GM12878 (cell line): Measurements from ENCODE around the gene SBF2. TPM values are rescaled to one million over a fixed set of nuclear protein-coding genes. Genes with fewer than 3 reads are reported as not detected.

Experiments
- ATAC-seq: fragments of 200-7000 bp; cut with Tn5 transposase; 3 replicates; pipeline ENCODE4 v1.9.1; 2020; ENCODE audit warnings: mild to moderate bottlenecking, moderate library complexity
- BruUV-seq: library from RNA; stranded (reverse); fragments of 400-500 nt; replicated peaks from 2 replicates; lab custom pipeline; 2021; lab: Mats Ljungman, UMichigan
- CTCF ChIA-PET: fragments of 300-600 bp; sonication (Branson Sonifier 250); formaldehyde crosslinking; extraction: SDS; loops from one replicate; lab custom pipeline; 2021; ENCODE audit warnings: inconsistent platforms; lab: Yijun Ruan, JAX
- POLR2A ChIA-PET: fragments of 350-600 bp; formaldehyde crosslinking; extraction: SDS; loops from one replicate; lab custom pipeline; 2021; ENCODE audit warnings: inconsistent platforms; lab: Charles Lee
- RAD21 ChIA-PET: fragments of 300-600 bp; sonication (Branson Sonifier 250); formaldehyde crosslinking; loops from one replicate; lab custom pipeline; 2023; ENCODE audit warnings: antibody characterized with exemption; ENCODE audit not compliant: unreplicated experiment; lab: Charles Lee
- SMC1A ChIA-PET: fragments of 300-600 bp; sonication (Branson Sonifier 250); formaldehyde crosslinking; loops from one replicate; lab custom pipeline; 2023; ENCODE audit not compliant: unreplicated experiment, uncharacterized antibody; lab: Charles Lee
- DNase-seq: peaks from one replicate; pipeline ENCODE4 v3.0.0-alpha.2; 2011; ENCODE audit warnings: low read depth, low spot score
- FAIRE-seq: peaks from 3 replicates; lab custom pipeline; 2011; peaks lifted over from hg19 to GRCh38; lab: Jason Lieb, UNC
- H2AFZ ChIP-seq: 2 replicates; pipeline ENCODE4 v1.6.0; 2011; ENCODE audit warnings: low read depth, low read length, control low read depth; ENCODE audit not compliant: control insufficient read depth
- H3K27ac ChIP-seq: 2 replicates; pipeline ENCODE4 v1.5.1; 2011; ENCODE audit warnings: control low read depth; ENCODE audit not compliant: control insufficient read depth, insufficient read depth
- H3K27me3 ChIP-seq, 2 experiments: replicated peaks in 1 of 2; 2 replicates each; pipeline versions ENCODE4 v1.6.0 to v1.6.1; 2011; ENCODE audit warnings: low read length in 1 of 2; ENCODE audit not compliant: control insufficient read depth in 2 of 2, insufficient read depth in 2 of 2
- H3K36me3 ChIP-seq, 2 experiments: 2 replicates each; pipeline ENCODE4 v1.5.1; 2011; ENCODE audit warnings: low read length in 1 of 2; ENCODE audit not compliant: control insufficient read depth in 2 of 2, insufficient read depth in 2 of 2
- H3K4me1 ChIP-seq: 2 replicates; pipeline ENCODE4 v1.6.1; 2011; ENCODE audit warnings: mild to moderate bottlenecking, low read length, moderate library complexity, mixed read lengths; ENCODE audit not compliant: control insufficient read depth, insufficient read depth
- H3K4me2 ChIP-seq: 2 replicates; pipeline ENCODE4 v1.6.0; 2011; ENCODE audit warnings: control low read depth; ENCODE audit not compliant: control insufficient read depth, insufficient read depth
- H3K4me3 ChIP-seq: fragments of 200-600 bp; sonication (generic); 2 replicates; pipeline ENCODE4 v1.5.1; 2016
- H3K79me2 ChIP-seq: 2 replicates; pipeline ENCODE4 v1.6.0; 2011; ENCODE audit warnings: low read length; ENCODE audit not compliant: control insufficient read depth, insufficient read depth
- H3K9ac ChIP-seq: 2 replicates; pipeline ENCODE4 v1.8.0; 2011; ENCODE audit warnings: low read length, control low read depth, mixed read lengths; ENCODE audit not compliant: control insufficient read depth, insufficient read depth
- H3K9me3 ChIP-seq: replicated peaks from 3 replicates; pipeline ENCODE4 v1.5.1; 2011; ENCODE audit warnings: mild to moderate bottlenecking, low read length; ENCODE audit not compliant: control insufficient read depth, insufficient read depth
- H4K20me1 ChIP-seq: 2 replicates; pipeline ENCODE4 v1.6.0; 2011; ENCODE audit not compliant: control insufficient read depth, insufficient read depth
- ASH2L ChIP-seq: fragments of 300-600, 200-600 bp; sonication (generic); IDR thresholded peaks from 2 replicates; pipeline ENCODE4 v1.6.1; 2017; ENCODE audit warnings: low read depth, mild to moderate bottlenecking, borderline replicate concordance
- BACH1 ChIP-seq: fragments of 450-650 bp; IDR thresholded peaks from 2 replicates; pipeline ENCODE4 v1.6.1; 2017; ENCODE audit warnings: mild to moderate bottlenecking, borderline replicate concordance
- CHD2 ChIP-seq: IDR thresholded peaks from 2 replicates; pipeline ENCODE4 v1.6.1; 2011; ENCODE audit warnings: low read depth, low read length, improper control_type of control experiment, borderline replicate concordance
- EP300 ChIP-seq, 2 experiments: fragments of 150-350 bp in 1 of 2; IDR thresholded peaks; 2 replicates each; pipeline ENCODE4 v1.6.1; 2011 to 2012; ENCODE audit warnings: low read depth in 2 of 2, low read length in 2 of 2, borderline replicate concordance in 1 of 2, improper control_type of control experiment in 1 of 2, inconsistent platforms in 1 of 2; ENCODE audit not compliant: control insufficient read depth in 1 of 2
- FOXK2 ChIP-seq: fragments of 450-650 bp; IDR thresholded peaks from 2 replicates; pipeline ENCODE4 v1.6.1; 2017; ENCODE audit warnings: mild to moderate bottlenecking, moderate library complexity
- IKZF1 ChIP-seq: fragments of 450-650 bp; conservative IDR thresholded peaks from 2 replicates; pipeline ENCODE4 v1.6.1; 2017; ENCODE audit warnings: antibody characterized with exemption, mild to moderate bottlenecking
- IRF4 ChIP-seq: IDR thresholded peaks from 2 replicates; pipeline ENCODE4 v1.6.1; 2011; ENCODE audit warnings: low read depth, low read length
- JUNB ChIP-seq: IDR thresholded peaks from 2 replicates; pipeline ENCODE4 v1.6.1; 2016; ENCODE audit warnings: antibody characterized with exemption, mild to moderate bottlenecking
- MEF2A ChIP-seq: IDR thresholded peaks from 2 replicates; pipeline ENCODE4 v1.6.1; 2011; ENCODE audit warnings: low read depth, mild to moderate bottlenecking, low read length, moderate library complexity; ENCODE audit not compliant: insufficient read depth
- PKNOX1 ChIP-seq: fragments of 450-650 bp; IDR thresholded peaks from 2 replicates; pipeline ENCODE4 v1.6.1; 2016; ENCODE audit warnings: mild to moderate bottlenecking
- REST ChIP-seq: IDR thresholded peaks from 2 replicates; pipeline ENCODE4 v1.6.1; 2012; ENCODE audit warnings: mild to moderate bottlenecking, low read depth, low read length
- SIX5 ChIP-seq: IDR thresholded peaks from 2 replicates; pipeline ENCODE4 v1.6.1; 2011; ENCODE audit warnings: mild to moderate bottlenecking, low read depth, low read length, moderate library complexity; ENCODE audit not compliant: severe bottlenecking
- SKIL ChIP-seq: fragments of 450-650 bp; IDR thresholded peaks from 2 replicates; pipeline ENCODE4 v1.6.1; 2017; ENCODE audit warnings: mild to moderate bottlenecking, low read depth, inconsistent platforms; ENCODE audit not compliant: poor library complexity, severe bottlenecking
- SREBF1 ChIP-seq: IDR thresholded peaks from 2 replicates; pipeline ENCODE4 v1.6.1; 2012; ENCODE audit warnings: mild to moderate bottlenecking, low read length
- WGBS: methylation state at CpG from one replicate; pipeline ENCODE4 v1.1.6; 2016; ENCODE audit warnings: low lambda C conversion rate; ENCODE audit not compliant: insufficient replicate concordance, insufficient coverage; ENCODE audit errors: missing lambda C conversion rate; 5-methylcytosine and 5-hydroxymethylcytosine counted together
- in situ Hi-C: fragments of 300-500 bp; cut with MboI; formaldehyde crosslinking; loops from 9 replicates; pipeline ENCODE4 v1.14.3; 2018; ENCODE audit warnings: mixed read lengths
- intact Hi-C: fragments of 100-400 bp; cut with micrococcal nuclease; formaldehyde crosslinking; loops from one replicate; pipeline ENCODE4 v1.14.2; 2022; ENCODE audit not compliant: unreplicated experiment
- polyA plus RNA-seq, 11 experiments: library from polyadenylated mRNA; depleted of rRNA in 4 of 11; unstranded in 6 of 11; stranded (reverse) in 5 of 11; fragments of >200 nt; fragmentation: Nextera tagmentation in 4 of 11; fragmentation: Illumina TruSeq in 1 of 11; extraction: Ambion mirVana in 4 of 11; extraction: Trizol in 1 of 11; gene quantifications; 1 replicate in 1 of 11; 2 replicates in 10 of 11; pipeline versions ENCODE4 v1.2.1 to v1.2.3, GENCODE V29; 2011 to 2016; ENCODE audit warnings: inconsistent platforms in 2 of 11, missing spikeins in 2 of 11, low read depth in 1 of 11
- total RNA-seq, 4 experiments: library from RNA; depleted of rRNA in 3 of 4; stranded (reverse); fragments of >200 nt in 3 of 4; fragmentation: Illumina TruSeq in 1 of 4; extraction: Trizol in 1 of 4; gene quantifications; 2 replicates each; pipeline versions ENCODE4 v1.2.1 to v1.2.3, GENCODE V29; 2013 to 2021

Gene SBF2
- total and polyA plus RNA-seq, 10 of the 15 experiments (the other 5 are each of a cell fraction or from before 2014, with no cell fraction given) = 0.24 to 2.3 (median 1.1) TPM

GRCh38 chr11:9758637-9759518, 535.1 kb downstream of the SBF2 start:
- ATAC-seq (peak; percentile 56), DNase-seq (no peak), FAIRE-seq (no peak)
- peak overlapping the region; percentile 93 for H2AFZ ChIP-seq
- no peaks in the 10 kb centered on the region for H3K79me2 ChIP-seq
- H3K4me2 ChIP-seq = peak overlapping the region; percentile 92
- RAD21 ChIA-PET = interaction anchor here (0.5 to 3.6 kb wide), 17 partner anchors 10 to 559 kb away, joined by 3 to 21 read pairs (median 4); partner anchors contain the start of gene WEE1
- peak overlapping the region; percentile 66 for H3K27ac ChIP-seq
- H3K4me1 ChIP-seq = peaks cover 40% of the 10 kb centered on the region
- POLR2A ChIA-PET = interaction anchor here (0.6 kb wide), 2 partner anchors 73 to 1142 kb away, joined by 3 read pairs; no protein-coding TSS in a partner anchor
- no peaks in the 10 kb centered on the region for H3K27me3 ChIP-seq
- H3K9ac ChIP-seq = peak overlapping the region; percentile 76
- BruUV-seq = no TSS peak
- CTCF ChIA-PET = interaction anchor here (0.6 to 3.4 kb wide), 22 partner anchors 9 to 608 kb away, joined by 3 to 27 read pairs (median 4); no protein-coding TSS in a partner anchor
- no peaks in the 10 kb centered on the region for H4K20me1 ChIP-seq
- SMC1A ChIA-PET = interaction anchor here (0.6 to 2.2 kb wide), 8 partner anchors 9 to 607 kb away, joined by 3 to 8 read pairs (median 4); partner anchors contain the start of gene ADM
- in situ Hi-C loops (no loop called here), intact Hi-C loops (loop anchor here (1.0 to 5.0 kb wide), 4 partner anchors 103 to 563 kb away; no protein-coding TSS in a partner anchor)
- H3K9me3 ChIP-seq = no peaks in the 10 kb centered on the region
- peak overlapping the region; percentile 88 for H3K4me3 ChIP-seq
- H3K36me3 ChIP-seq = no peaks in the 10 kb centered on the region
- WGBS = 13% methylated on average over 50 of the region's 58 CpGs
- TF ChIP-seq IRF4 (no peak), BACH1 (peak; percentile 10; the same call in 1 of the 2 replicates), FOXK2 (no peak), MEF2A (no peak), SKIL (no peak), ASH2L (no peak), REST (no peak), PKNOX1 (no peak), SIX5 (no peak), IKZF1 (peak; percentile 51; the same call in 1 of the 2 replicates), JUNB (no peak), SREBF1 (no peak), CHD2 (no peak), EP300 (IDR thresholded peaks at IDR 0.05; ENCODE audit: borderline replicate concordance in 1 of 2, control insufficient read depth in 1 of 2, low read depth in 2 of 2, low read length in 2 of 2) (no peak)
